Measurements from ENCODE around the gene DOK1.

DOK1 gene

DNA sequence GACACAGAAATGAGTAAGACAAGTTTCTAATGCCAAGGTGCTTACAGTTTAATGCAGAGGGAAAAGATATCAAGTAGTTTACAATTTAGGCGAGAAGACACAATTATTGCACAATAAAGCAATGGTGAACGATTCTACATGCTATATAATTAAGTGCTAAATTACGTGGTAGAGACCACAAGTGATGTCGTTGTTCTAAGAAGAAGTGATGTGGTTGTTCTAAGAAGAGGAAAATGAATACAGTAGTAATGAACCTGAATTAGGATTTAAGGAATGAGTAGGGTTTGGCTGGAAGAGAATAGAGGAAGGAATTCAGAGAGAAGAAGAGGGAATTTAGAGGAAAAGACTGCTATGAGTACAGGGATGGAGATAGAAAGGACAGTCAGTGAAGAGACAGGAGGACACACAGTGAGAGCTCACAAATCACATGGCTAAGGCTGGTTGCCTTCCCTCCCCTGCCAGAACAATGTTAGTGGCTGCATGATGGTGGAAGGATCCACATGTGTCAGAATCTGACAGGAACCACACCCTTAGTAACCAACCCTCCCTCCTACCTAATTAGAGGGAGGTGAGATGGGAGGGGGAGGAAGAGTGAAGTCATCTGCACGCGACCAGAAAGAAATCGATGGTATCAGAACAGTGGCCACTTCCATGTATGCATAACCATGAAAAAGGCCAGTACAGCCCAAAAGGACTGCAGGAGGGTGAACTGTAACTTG lies 48.9 kb downstream of the DOK1 start:
- no peak for DNase-seq

GRCh38 chr2:74606927-74607326 lies 52.4 kb downstream of the DOK1 start:
- DNase-seq = no peak

All from CD4-positive, alpha-beta T cell treated with Interleukin-17A for 1 hour (primary cell).